Calu3 (cell line): ENCODE data around the gene TRIP6. TPM values are rescaled to one million over a fixed set of nuclear protein-coding genes. Genes with fewer than 3 reads are reported as not detected.
"Not testable (repeated sequence)": the region's sequence is repeated elsewhere in the genome, so short reads cannot be mapped to it uniquely, and the experiment has no call there.

ENCODE experiments used
- BruUV-seq: library from RNA; stranded (reverse); fragments of 400-500 nt; replicated peaks from 2 replicates; lab custom pipeline; 2021; lab: Mats Ljungman, UMichigan
- CTCF ChIA-PET: fragments of 300-600 bp; sonication (Branson Sonifier 250); formaldehyde crosslinking; loops from one replicate; lab custom pipeline; 2022; ENCODE audit warnings: antibody characterized with exemption; lab: Charles Lee
- DNase-seq: peaks from one replicate; pipeline ENCODE4 v3.0.0; 2022
- H3K27ac Mint-ChIP-seq: one replicate; pipeline ENCODE4 v1.8.0; 2022; ENCODE audit warnings: mixed read lengths; ENCODE audit not compliant: unreplicated experiment
- H3K27me3 Mint-ChIP-seq: one replicate; pipeline ENCODE4 v1.8.0; 2022; ENCODE audit warnings: mixed read lengths; ENCODE audit not compliant: unreplicated experiment
- H3K36me3 Mint-ChIP-seq: one replicate; pipeline ENCODE4 v1.8.0; 2022; ENCODE audit warnings: mild to moderate bottlenecking, moderate library complexity, mixed read lengths; ENCODE audit not compliant: insufficient read depth, unreplicated experiment
- H3K4me1 Mint-ChIP-seq: one replicate; pipeline ENCODE4 v1.8.0; 2022; ENCODE audit warnings: mild to moderate bottlenecking, low read depth, mixed read lengths; ENCODE audit not compliant: unreplicated experiment
- H3K4me3 Mint-ChIP-seq: one replicate; pipeline ENCODE4 v1.8.0; 2022; ENCODE audit warnings: mild to moderate bottlenecking, low read depth, moderate library complexity, mixed read lengths; ENCODE audit not compliant: unreplicated experiment
- H3K9me3 Mint-ChIP-seq: one replicate; pipeline ENCODE4 v1.8.0; 2022; ENCODE audit warnings: low read depth, mixed read lengths; ENCODE audit not compliant: unreplicated experiment
- CTCF ChIP-seq: fragments of 200-600 bp; IDR thresholded peaks from one replicate; pipeline ENCODE4 v1.8.0; 2022; ENCODE audit warnings: antibody characterized with exemption; ENCODE audit not compliant: unreplicated experiment
- intact Hi-C: fragments of 100-400 bp; cut with micrococcal nuclease; formaldehyde crosslinking; loops from one replicate; pipeline ENCODE4 v1.10.0; 2022; ENCODE audit not compliant: unreplicated experiment
- microRNA-seq: library from miRNA; unstranded; fragments of <30 nt; microRNA quantifications from one replicate; pipeline ENCODE4 v1.2.0, GENCODE V29; 2022
- total RNA-seq: library from RNA; stranded (reverse); gene quantifications from 2 replicates; pipeline ENCODE4 v1.2.3, GENCODE V29; 2022

TRIP6 gene
- total RNA-seq, 1 experiment from 2014 or later = 50.0 TPM

DNA sequence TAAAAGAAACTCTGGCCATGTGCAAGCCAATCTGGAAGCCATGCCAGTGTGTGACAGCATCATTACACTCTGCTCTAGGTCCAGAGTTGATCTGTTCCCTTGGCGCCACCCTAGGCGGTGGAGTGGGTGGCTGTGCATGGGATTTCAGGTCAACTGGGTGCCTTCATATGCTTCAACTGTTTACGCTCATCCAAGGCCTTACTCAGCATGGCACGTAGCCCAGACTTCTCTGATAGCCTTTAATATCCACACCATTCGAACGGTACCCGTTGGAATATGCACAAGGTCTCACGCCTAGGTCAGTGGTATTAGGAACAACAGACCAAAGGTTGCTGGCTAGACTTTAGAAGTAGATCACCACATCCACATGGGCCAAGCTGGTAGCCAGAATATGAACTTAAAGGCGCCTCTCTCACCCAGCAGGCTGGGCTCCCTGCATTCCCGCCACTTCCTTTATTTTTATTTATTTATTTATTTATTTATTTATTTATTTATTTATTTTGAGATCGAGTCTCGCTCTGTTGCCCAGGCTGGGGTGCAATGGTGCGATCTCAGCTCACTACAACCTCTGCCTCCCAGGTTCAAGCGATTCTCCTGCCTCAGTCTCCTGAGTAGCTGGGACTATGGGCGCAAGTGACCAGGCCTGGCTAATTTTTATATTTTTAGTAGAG, 47.2 kb downstream of the TRIP6 start:
- Mint-ChIP-seq H3K4me1 (peaks cover 17% of the 10 kb centered on the region), H3K36me3 (peaks cover 9% of the 10 kb centered on the region), H3K4me3 (no peak overlapping the region), H3K9me3 (no peaks in the 10 kb centered on the region), H3K27me3 (no peaks in the 10 kb centered on the region), H3K27ac (no peak overlapping the region)
- no peak for DNase-seq
- no peak for TF ChIP-seq CTCF
- intact Hi-C loops = no loop called here
- CTCF ChIA-PET = no interaction called here
- BruUV-seq = no TSS peak

DNA sequence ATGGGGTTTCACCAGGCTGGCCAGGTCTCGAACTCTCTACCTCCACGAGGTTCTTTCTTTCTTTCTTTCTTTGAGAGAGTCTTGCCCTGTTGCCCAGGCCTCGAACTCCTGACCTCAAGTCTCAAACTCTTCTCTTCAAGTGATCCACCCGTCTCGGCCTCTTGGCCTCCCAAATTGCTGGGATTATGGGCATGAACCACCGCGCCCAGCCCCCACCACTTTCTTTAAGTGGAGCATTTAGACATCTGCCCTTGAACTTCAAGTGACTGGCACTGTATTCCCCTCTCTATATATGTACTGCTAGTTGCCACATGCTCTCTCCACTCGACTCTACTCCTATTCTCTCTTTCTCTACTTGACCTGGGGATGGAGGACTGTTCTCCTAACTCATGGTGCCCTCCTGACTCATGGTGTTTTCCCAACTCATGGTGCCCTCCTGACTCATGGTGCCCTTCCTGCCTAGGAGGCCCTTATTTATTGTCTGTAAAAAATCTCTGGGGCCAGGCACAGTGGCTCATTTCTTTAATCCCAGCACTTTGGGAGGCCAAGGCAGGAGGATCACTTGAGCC, 47.8 kb downstream of the TRIP6 start:
- Mint-ChIP-seq H3K36me3 (peaks cover 9% of the 10 kb centered on the region), H3K9me3 (no peaks in the 10 kb centered on the region), H3K4me1 (peaks cover 17% of the 10 kb centered on the region), H3K4me3 (no peak overlapping the region), H3K27me3 (no peaks in the 10 kb centered on the region), H3K27ac (no peak overlapping the region)
- TF ChIP-seq CTCF = no peak
- CTCF ChIA-PET = no interaction called here
- no peak for DNase-seq
- intact Hi-C loops = no loop called here
- BruUV-seq = no TSS peak

- H3K36me3 Mint-ChIP-seq, CTCF ChIA-PET, intact Hi-C loops, H3K27ac Mint-ChIP-seq, H3K9me3 Mint-ChIP-seq, DNase-seq, BruUV-seq, H3K4me3 Mint-ChIP-seq: not testable (repeated sequence)
- peaks cover 18% of the 10 kb centered on the region for H3K4me1 Mint-ChIP-seq
- peaks cover 20% of the 10 kb centered on the region for H3K27me3 Mint-ChIP-seq
Measured at GRCh38 chr7:100919335-100919734, 52.1 kb downstream of the TRIP6 start.

GRCh38 chr7:100919779-100920437, 52.7 kb downstream of the TRIP6 start:
- H3K27ac Mint-ChIP-seq, H3K9me3 Mint-ChIP-seq, H3K36me3 Mint-ChIP-seq, CTCF ChIA-PET, DNase-seq, H3K4me3 Mint-ChIP-seq, BruUV-seq, intact Hi-C loops: not testable (repeated sequence)
- Mint-ChIP-seq H3K4me1 (peaks cover 13% of the 10 kb centered on the region), H3K27me3 (peaks cover 20% of the 10 kb centered on the region)

GRCh38 chr7:100921039-100921438, 53.9 kb downstream of the TRIP6 start:
- H3K27ac Mint-ChIP-seq = no peak overlapping the region
- no peaks in the 10 kb centered on the region for H3K36me3 Mint-ChIP-seq
- DNase-seq = no peak
- H3K9me3 Mint-ChIP-seq = no peaks in the 10 kb centered on the region
- no peak for TF ChIP-seq CTCF
- intact Hi-C loops = no loop called here
- BruUV-seq = no TSS peak
- peaks cover 20% of the 10 kb centered on the region for H3K27me3 Mint-ChIP-seq
- CTCF ChIA-PET = no interaction called here
- H3K4me1 Mint-ChIP-seq = peaks cover 7% of the 10 kb centered on the region
- no peak overlapping the region for H3K4me3 Mint-ChIP-seq

Small RNAs within 50 kb of the gene (microRNA-seq; reads per million reads assigned to microRNA genes)
- gene MIR6875 = not detected

Other genes starting within 250 kb of the TRIP6 start
- 0.90 and 1.5 TPM in 2 replicates for gene TFR2, start 225.8 kb upstream of the TRIP6 start, total RNA-seq
- gene ACTL6B, start 210.9 kb upstream of the TRIP6 start, total RNA-seq = not detected in 2 replicates
- gene GNB2, start 193.6 kb upstream of the TRIP6 start, total RNA-seq = 129 and 134 TPM in 2 replicates
- 29.5 and 30.8 TPM in 2 replicates for gene GIGYF1, start 173.1 kb upstream of the TRIP6 start, total RNA-seq
- 28.2 and 31.9 TPM in 2 replicates for gene POP7, start 161.3 kb upstream of the TRIP6 start, total RNA-seq
- not detected in 2 replicates for gene EPO, start 146.9 kb upstream of the TRIP6 start, total RNA-seq
- not detected in 2 replicates for gene ZAN, start 133.8 kb upstream of the TRIP6 start, total RNA-seq
- gene EPHB4, start 39.9 kb upstream of the TRIP6 start, total RNA-seq = 63.7 and 72.4 TPM in 2 replicates
- 29.9 and 36.6 TPM in 2 replicates for gene SLC12A9, start 14.7 kb upstream of the TRIP6 start, total RNA-seq
- gene SRRT, start 7.7 kb downstream of the TRIP6 start, total RNA-seq = 151 and 157 TPM in 2 replicates
- gene UFSP1, start 22.3 kb downstream of the TRIP6 start, total RNA-seq = 3.3 and 4.2 TPM in 2 replicates
- 3.2 and 11.3 TPM in 2 replicates for gene ACHE, start 28.5 kb downstream of the TRIP6 start, total RNA-seq
- 6.3 and 12.7 TPM in 2 replicates for gene MUC3A, start 82.1 kb downstream of the TRIP6 start, total RNA-seq
- 0.59 and 1.3 TPM in 2 replicates for gene MUC12, start 102.2 kb downstream of the TRIP6 start, total RNA-seq
- not detected in 2 replicates for gene MUC17, start 152.7 kb downstream of the TRIP6 start, total RNA-seq
- 44.5 and 62.6 TPM in 2 replicates for gene TRIM56, start 218.1 kb downstream of the TRIP6 start, total RNA-seq